Mucosa of descending colon (tissue), 3 donors: ENCODE data around the gene CCDC85A. TPM values are rescaled to one million over a fixed set of nuclear protein-coding genes. Genes with fewer than 3 reads are reported as not detected.

Experiments used
- ATAC-seq: fragments of 200-7000 bp; cut with Tn5 transposase; one replicate; pipeline ENCODE4 v1.9.1; 2020; ENCODE audit warnings: mild to moderate bottlenecking, moderate library complexity
- DNase-seq, 3 donors: peaks; one replicate each; pipeline ENCODE4 v3.0.0-alpha.2; 2020
- H3K36me3 ChIP-seq: fragments of 200-600 bp; one replicate; pipeline ENCODE4 v1.8.0; 2021; ENCODE audit warnings: low read depth, mild to moderate bottlenecking
- H3K4me1 ChIP-seq: fragments of 200-600 bp; one replicate; pipeline ENCODE4 v1.8.0; 2021; ENCODE audit warnings: low read depth, mild to moderate bottlenecking
- H3K4me3 ChIP-seq: fragments of 200-600 bp; one replicate; pipeline ENCODE4 v1.8.0; 2021; ENCODE audit warnings: mild to moderate bottlenecking
- H3K9me3 ChIP-seq: fragments of 200-600 bp; one replicate; pipeline ENCODE4 v1.8.0; 2021; ENCODE audit warnings: mild to moderate bottlenecking
- CTCF ChIP-seq: fragments of 200-600 bp; IDR thresholded peaks from one replicate; pipeline ENCODE4 v1.8.0; 2022; ENCODE audit warnings: antibody characterized with exemption, mild to moderate bottlenecking
- intact Hi-C, 2 donors: fragments of 100-400 bp; cut with DNase I in 1 of 2; cut with micrococcal nuclease in 1 of 2; formaldehyde crosslinking; loops; one replicate each; pipeline versions ENCODE4 v1.11.0 to v1.11.1; 2022; cut with DNase I, micrococcal nuclease
- total RNA-seq, 3 donors: library from RNA; stranded (reverse); fragmentation: NEBNext Ultra II Directional in 2 of 3; extraction: Animal tissue kit (Norgen Biotek cat#: 25700) in 2 of 3; gene quantifications; one replicate each; pipeline versions ENCODE4 v1.2.1 to v1.2.4, GENCODE V29; 2021 to 2023
- donor health status: DM: no; HTN: no; CAD: no; lungs with moderate emphysema.
- donor health status: DM: no; HTN: no; CAD: no.
- donor health status: DM: no; HTN: yes; CAD: no.

The CCDC85A gene
- total RNA-seq, 3 donors from 2014 or later: 0.41 to 2.7 (median 0.49) TPM

DNA sequence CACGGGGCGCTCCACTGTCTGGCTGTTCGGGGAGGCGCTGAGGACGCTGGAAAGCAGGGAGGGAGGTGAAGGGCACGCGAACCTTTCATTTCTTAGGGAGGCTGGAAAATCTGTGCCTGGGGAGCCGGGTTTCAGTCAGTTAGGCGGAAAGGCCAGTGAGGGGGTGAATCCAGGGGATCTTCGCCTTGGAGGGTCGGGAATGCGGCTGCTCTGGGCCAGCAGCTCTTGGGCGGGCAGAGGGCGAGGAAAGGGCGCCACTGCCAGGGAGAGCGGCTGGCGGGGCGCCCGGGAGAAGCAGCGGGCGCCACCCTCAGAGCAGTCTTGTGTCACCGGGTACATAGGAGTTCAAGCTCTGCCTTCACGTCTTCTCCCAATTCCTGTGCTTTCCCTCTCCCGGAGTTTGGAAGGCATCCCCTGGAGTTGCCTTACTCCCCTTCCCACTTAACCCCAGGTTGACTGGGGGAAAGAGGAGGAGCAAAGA lies 1.4 kb downstream of the CCDC85A start:
- Histone ChIP-seq H3K4me3 (no peak overlapping the region), H3K36me3 (no peaks in the 10 kb centered on the region), H3K4me1 (peaks cover 22% of the 10 kb centered on the region), H3K9me3 (no peaks in the 10 kb centered on the region)
- intact Hi-C loops: loop anchor here in 1 of 2 donors (10.0 kb wide), 1 partner anchor 1310 kb away; no protein-coding TSS in a partner anchor
- DNase-seq: peak; percentile 20 to 42 (median 33)
- no peak for TF ChIP-seq CTCF
- ATAC-seq: peak; percentile 48

DNA sequence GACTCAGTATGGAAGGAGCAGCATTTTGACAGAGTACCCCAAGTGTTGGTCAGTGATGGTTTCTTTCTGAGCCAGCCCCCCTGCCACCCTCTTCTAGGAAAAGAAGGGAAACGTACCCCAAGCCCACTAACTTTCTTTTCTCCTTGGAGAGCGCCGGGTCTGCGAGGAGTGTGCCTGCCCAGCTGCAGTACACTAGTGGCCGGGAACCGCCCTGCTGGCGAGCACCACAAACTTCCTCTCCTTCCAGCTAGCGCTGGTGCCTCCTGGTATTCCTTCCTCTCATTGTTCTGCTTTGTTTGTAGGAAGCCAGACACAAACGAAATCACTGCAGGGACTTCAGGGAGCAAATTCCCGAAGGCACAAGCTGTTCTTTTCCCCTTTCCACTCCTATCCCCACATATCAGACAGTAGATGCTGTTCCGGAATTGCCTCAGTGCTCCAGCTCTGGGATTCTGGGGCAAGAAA lies 1.8 kb downstream of the CCDC85A start:
- H3K4me3 ChIP-seq: no peak overlapping the region
- H3K4me1 ChIP-seq: peaks cover 22% of the 10 kb centered on the region
- intact Hi-C loops: loop anchor here in 1 of 2 donors (10.0 kb wide), 1 partner anchor 1309 kb away; no protein-coding TSS in a partner anchor
- DNase-seq (peak in 2 of 3 donors; percentile 18 to 26), ATAC-seq (peak; percentile 42)
- no peaks in the 10 kb centered on the region for H3K36me3 ChIP-seq
- H3K9me3 ChIP-seq: no peaks in the 10 kb centered on the region
- TF ChIP-seq CTCF: no peak

GRCh38 chr2:56191617-56192016 lies 7.8 kb downstream of the CCDC85A start:
- ATAC-seq (peak; percentile 60), DNase-seq (peak in 1 of 3 donors; percentile 12)
- intact Hi-C loops: no loop called here
- TF ChIP-seq CTCF: no peak
- Histone ChIP-seq H3K4me3 (no peak overlapping the region), H3K9me3 (no peaks in the 10 kb centered on the region), H3K36me3 (no peaks in the 10 kb centered on the region), H3K4me1 (no peaks in the 10 kb centered on the region)

- H3K9me3 ChIP-seq: no peaks in the 10 kb centered on the region
- no peak overlapping the region for H3K4me3 ChIP-seq
- intact Hi-C loops: no loop called here
- ATAC-seq: no peak
- no peaks in the 10 kb centered on the region for H3K36me3 ChIP-seq
- TF ChIP-seq CTCF: no peak
- no peaks in the 10 kb centered on the region for H3K4me1 ChIP-seq
- peak in 1 of 3 donors; percentile 47 for DNase-seq
These were observed 9.0 kb downstream of the CCDC85A start for GRCh38 chr2:56192664-56193305.

GRCh38 chr2:56195563-56195962 lies 11.8 kb downstream of the CCDC85A start:
- Histone ChIP-seq H3K4me1 (no peaks in the 10 kb centered on the region), H3K4me3 (no peak overlapping the region), H3K9me3 (no peaks in the 10 kb centered on the region), H3K36me3 (no peaks in the 10 kb centered on the region)
- ATAC-seq (no peak), DNase-seq (no peak)
- no peak for TF ChIP-seq CTCF
- intact Hi-C loops: no loop called here
